ENCODE results near the gene PCNX3. TPM values are rescaled to one million over a fixed set of nuclear protein-coding genes. Genes with fewer than 3 reads are reported as not detected.

PCNX3 gene
- total and polyA plus RNA-seq, 2 of the 13 experiments (the other 11 are each of a cell fraction or from before 2014, with no cell fraction given), result 16.2 to 23.0 TPM

- TF ChIP-seq IRX3 (CRISPR knock-in tag; IDR thresholded peaks at IDR 0.05; ENCODE audit: borderline replicate concordance, low read depth) (peak; percentile 69; the same call in 1 of the 2 replicates), SRSF1 (optimal IDR thresholded peaks at IDR 0.05; ENCODE audit: low read depth, low read length) (peak; percentile 42), ZNF619 (CRISPR knock-in tag; IDR thresholded peaks at IDR 0.05) (no peak; the same call in 1 of the 2 replicates), TBX2 (CRISPR knock-in tag; IDR thresholded peaks at IDR 0.05; ENCODE audit: borderline replicate concordance) (peak; percentile 56; the same call in 1 of the 2 replicates), PLSCR1 (CRISPR knock-in tag; IDR thresholded peaks at IDR 0.05; ENCODE audit: borderline replicate concordance) (no peak), ZNF326 (CRISPR knock-in tag; IDR thresholded peaks at IDR 0.05; ENCODE audit: borderline replicate concordance) (no peak), ZNF775 (CRISPR knock-in tag; IDR thresholded peaks at IDR 0.05; ENCODE audit: borderline replicate concordance) (no peak), KLF12 (CRISPR knock-in tag; IDR thresholded peaks at IDR 0.05; ENCODE audit: borderline replicate concordance) (peak; percentile 37; the same call in 1 of the 2 replicates), ZNF776 (CRISPR knock-in tag; IDR thresholded peaks at IDR 0.05) (no peak), ZNF501 (CRISPR knock-in tag; IDR thresholded peaks at IDR 0.05) (peak; percentile 85; the same call in 1 of the 2 replicates), ZFY (CRISPR knock-in tag; IDR thresholded peaks at IDR 0.05) (peak; percentile 91), SIN3A (IDR thresholded peaks at IDR 0.05; ENCODE audit: borderline replicate concordance, low read depth, low read length) (peak; percentile 75; the same call in 1 of the 2 replicates), RFXAP (CRISPR knock-in tag; IDR thresholded peaks at IDR 0.05; ENCODE audit: borderline replicate concordance) (no peak)
- TF ChIP-seq, protein P1, sequence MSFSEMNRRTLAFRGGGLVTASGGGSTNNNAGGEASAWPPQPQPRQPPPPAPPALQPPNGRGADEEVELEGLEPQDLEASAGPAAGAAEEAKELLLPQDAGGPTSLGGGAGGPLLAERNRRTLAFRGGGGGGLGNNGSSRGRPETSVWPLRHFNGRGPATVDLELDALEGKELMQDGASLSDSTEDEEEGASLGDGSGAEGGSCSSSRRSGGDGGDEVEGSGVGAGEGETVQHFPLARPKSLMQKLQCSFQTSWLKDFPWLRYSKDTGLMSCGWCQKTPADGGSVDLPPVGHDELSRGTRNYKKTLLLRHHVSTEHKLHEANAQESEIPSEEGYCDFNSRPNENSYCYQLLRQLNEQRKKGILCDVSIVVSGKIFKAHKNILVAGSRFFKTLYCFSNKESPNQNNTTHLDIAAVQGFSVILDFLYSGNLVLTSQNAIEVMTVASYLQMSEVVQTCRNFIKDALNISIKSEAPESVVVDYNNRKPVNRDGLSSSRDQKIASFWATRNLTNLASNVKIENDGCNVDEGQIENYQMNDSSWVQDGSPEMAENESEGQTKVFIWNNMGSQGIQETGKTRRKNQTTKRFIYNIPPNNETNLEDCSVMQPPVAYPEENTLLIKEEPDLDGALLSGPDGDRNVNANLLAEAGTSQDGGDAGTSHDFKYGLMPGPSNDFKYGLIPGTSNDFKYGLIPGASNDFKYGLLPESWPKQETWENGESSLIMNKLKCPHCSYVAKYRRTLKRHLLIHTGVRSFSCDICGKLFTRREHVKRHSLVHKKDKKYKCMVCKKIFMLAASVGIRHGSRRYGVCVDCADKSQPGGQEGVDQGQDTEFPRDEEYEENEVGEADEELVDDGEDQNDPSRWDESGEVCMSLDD (CRISPR knock-in tag; IDR thresholded peaks at IDR 0.05; ENCODE audit: borderline replicate concordance), result no peak
- TF ChIP-seq, protein P2, sequence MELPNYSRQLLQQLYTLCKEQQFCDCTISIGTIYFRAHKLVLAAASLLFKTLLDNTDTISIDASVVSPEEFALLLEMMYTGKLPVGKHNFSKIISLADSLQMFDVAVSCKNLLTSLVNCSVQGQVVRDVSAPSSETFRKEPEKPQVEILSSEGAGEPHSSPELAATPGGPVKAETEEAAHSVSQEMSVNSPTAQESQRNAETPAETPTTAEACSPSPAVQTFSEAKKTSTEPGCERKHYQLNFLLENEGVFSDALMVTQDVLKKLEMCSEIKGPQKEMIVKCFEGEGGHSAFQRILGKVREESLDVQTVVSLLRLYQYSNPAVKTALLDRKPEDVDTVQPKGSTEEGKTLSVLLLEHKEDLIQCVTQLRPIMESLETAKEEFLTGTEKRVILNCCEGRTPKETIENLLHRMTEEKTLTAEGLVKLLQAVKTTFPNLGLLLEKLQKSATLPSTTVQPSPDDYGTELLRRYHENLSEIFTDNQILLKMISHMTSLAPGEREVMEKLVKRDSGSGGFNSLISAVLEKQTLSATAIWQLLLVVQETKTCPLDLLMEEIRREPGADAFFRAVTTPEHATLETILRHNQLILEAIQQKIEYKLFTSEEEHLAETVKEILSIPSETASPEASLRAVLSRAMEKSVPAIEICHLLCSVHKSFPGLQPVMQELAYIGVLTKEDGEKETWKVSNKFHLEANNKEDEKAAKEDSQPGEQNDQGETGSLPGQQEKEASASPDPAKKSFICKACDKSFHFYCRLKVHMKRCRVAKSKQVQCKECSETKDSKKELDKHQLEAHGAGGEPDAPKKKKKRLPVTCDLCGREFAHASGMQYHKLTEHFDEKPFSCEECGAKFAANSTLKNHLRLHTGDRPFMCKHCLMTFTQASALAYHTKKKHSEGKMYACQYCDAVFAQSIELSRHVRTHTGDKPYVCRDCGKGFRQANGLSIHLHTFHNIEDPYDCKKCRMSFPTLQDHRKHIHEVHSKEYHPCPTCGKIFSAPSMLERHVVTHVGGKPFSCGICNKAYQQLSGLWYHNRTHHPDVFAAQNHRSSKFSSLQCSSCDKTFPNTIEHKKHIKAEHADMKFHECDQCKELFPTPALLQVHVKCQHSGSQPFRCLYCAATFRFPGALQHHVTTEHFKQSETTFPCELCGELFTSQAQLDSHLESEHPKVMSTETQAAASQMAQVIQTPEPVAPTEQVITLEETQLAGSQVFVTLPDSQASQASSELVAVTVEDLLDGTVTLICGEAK (IDR thresholded peaks at IDR 0.05), result no peak
- TF ChIP-seq, protein P2 (CRISPR knock-in tag; IDR thresholded peaks at IDR 0.05), result peak; percentile 66
These were observed 47.4 kb downstream of the PCNX3 start, which contains the start of gene RELA (continued) for GRCh38 chr11:65662799-65663638.
